ENCODE results near the gene APLP2. TPM values are rescaled to one million over a fixed set of nuclear protein-coding genes. Genes with fewer than 3 reads are reported as not detected.

Gene APLP2
- total and polyA plus RNA-seq, 2 experiments from 2014 or later: 481 to 485 TPM

DNA sequence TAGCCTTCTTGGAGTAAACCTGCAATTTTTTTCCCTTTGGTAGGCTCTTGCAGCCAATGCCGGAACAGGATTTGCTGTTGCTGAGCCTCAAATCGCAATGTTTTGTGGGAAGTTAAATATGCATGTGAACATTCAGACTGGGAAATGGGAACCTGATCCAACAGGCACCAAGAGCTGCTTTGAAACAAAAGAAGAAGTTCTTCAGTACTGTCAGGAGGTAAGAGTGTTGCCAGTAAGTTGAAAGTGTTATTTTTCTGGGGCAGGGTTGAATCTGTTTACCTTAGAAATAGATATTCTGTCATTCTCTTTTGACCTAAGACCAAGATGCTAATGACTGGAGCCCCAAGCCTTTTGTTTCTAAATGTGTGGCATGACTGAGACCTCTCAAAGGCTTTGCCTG lies 39.7 kb downstream of the APLP2 start:
- no peaks in the 10 kb centered on the region for H3K9me3 ChIP-seq (ENCODE audit: low read depth)
- H3K4me1 ChIP-seq (ENCODE audit: insufficient read depth): no peaks in the 10 kb centered on the region
- WGBS (ENCODE audit: low lambda C conversion rate, missing lambda C conversion rate): 94% methylated on average over 2 of the region's 2 CpGs
- peaks cover 17% of the 10 kb centered on the region for H4K20me1 ChIP-seq (ENCODE audit: insufficient read depth, poor library complexity, severe bottlenecking)
- H3K4me3 ChIP-seq: no peak overlapping the region
- H3K27ac ChIP-seq: no peak overlapping the region
- no peaks in the 10 kb centered on the region for H3K36me3 ChIP-seq (replicated peaks; ENCODE audit: insufficient read depth, low read depth)
- no peaks in the 10 kb centered on the region for H3K27me3 ChIP-seq
- peaks cover 77% of the 10 kb centered on the region for H3K79me2 ChIP-seq
- DNase-seq (ENCODE audit: low spot score): no peak
- TF ChIP-seq, protein P1, sequence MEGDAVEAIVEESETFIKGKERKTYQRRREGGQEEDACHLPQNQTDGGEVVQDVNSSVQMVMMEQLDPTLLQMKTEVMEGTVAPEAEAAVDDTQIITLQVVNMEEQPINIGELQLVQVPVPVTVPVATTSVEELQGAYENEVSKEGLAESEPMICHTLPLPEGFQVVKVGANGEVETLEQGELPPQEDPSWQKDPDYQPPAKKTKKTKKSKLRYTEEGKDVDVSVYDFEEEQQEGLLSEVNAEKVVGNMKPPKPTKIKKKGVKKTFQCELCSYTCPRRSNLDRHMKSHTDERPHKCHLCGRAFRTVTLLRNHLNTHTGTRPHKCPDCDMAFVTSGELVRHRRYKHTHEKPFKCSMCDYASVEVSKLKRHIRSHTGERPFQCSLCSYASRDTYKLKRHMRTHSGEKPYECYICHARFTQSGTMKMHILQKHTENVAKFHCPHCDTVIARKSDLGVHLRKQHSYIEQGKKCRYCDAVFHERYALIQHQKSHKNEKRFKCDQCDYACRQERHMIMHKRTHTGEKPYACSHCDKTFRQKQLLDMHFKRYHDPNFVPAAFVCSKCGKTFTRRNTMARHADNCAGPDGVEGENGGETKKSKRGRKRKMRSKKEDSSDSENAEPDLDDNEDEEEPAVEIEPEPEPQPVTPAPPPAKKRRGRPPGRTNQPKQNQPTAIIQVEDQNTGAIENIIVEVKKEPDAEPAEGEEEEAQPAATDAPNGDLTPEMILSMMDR (IDR thresholded peaks at IDR 0.05; ENCODE audit: poor library complexity): no peak
- TF ChIP-seq EZH2phosphoT487 (IDR thresholded peaks at IDR 0.05; ENCODE audit: low read depth, severe bottlenecking, unreplicated experiment) (no peak), EZH2 (IDR thresholded peaks at IDR 0.05; ENCODE audit: borderline replicate concordance) (no peak)
- H3K9me2 ChIP-seq (replicated peaks; ENCODE audit: insufficient read depth): no peaks in the 10 kb centered on the region
- no peak overlapping the region for H3K4me2 ChIP-seq
- no peak overlapping the region for H2AFZ ChIP-seq

DNA sequence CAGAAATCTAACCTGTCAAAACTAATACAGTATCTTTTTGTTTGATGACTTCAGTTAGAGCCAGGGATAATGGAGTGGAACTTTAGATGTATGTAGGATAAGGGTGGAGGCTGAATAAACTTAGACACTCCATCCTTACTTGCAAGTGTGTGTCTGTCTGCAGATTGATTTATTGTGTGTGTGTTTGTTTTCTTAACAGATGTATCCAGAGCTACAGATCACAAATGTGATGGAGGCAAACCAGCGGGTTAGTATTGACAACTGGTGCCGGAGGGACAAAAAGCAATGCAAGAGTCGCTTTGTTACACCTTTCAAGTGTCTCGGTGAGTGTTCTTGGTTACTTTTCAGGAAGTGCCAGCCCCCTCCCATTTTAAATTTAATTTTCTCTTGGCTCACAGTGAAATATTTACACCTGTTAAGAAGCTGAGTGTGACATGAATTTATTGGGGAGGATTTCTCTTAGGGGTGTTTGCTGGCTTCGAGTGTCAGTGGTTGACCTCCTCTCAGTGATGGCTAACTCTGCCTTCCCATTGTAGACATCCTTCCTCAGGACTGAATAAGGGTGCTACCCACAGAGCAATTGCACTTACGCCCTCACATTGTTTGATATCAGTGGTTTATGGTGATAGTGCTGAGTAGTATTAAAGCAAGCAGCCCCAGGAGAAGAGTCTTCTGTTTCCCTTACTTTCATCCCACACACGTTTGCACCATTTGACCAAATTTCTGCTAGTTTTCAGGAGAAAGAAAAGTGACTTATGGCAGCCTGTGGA lies 40.8 kb downstream of the APLP2 start:
- H3K4me1 ChIP-seq (ENCODE audit: insufficient read depth): no peaks in the 10 kb centered on the region
- H3K36me3 ChIP-seq (replicated peaks; ENCODE audit: insufficient read depth, low read depth): no peaks in the 10 kb centered on the region
- H3K4me3 ChIP-seq: no peak overlapping the region
- peaks cover 16% of the 10 kb centered on the region for H4K20me1 ChIP-seq (ENCODE audit: insufficient read depth, poor library complexity, severe bottlenecking)
- H3K27ac ChIP-seq: no peak overlapping the region
- peaks cover 71% of the 10 kb centered on the region for H3K79me2 ChIP-seq
- DNase-seq (ENCODE audit: low spot score): no peak
- H3K9me2 ChIP-seq (replicated peaks; ENCODE audit: insufficient read depth): no peaks in the 10 kb centered on the region
- 88% methylated on average over 7 of the region's 7 CpGs for WGBS (ENCODE audit: low lambda C conversion rate, missing lambda C conversion rate)
- H2AFZ ChIP-seq: no peak overlapping the region
- TF ChIP-seq EZH2 (IDR thresholded peaks at IDR 0.05; ENCODE audit: borderline replicate concordance) (no peak), EZH2phosphoT487 (IDR thresholded peaks at IDR 0.05; ENCODE audit: low read depth, severe bottlenecking, unreplicated experiment) (no peak)
- TF ChIP-seq, protein P1 (IDR thresholded peaks at IDR 0.05; ENCODE audit: poor library complexity): no peak
- H3K9me3 ChIP-seq (ENCODE audit: low read depth): no peaks in the 10 kb centered on the region
- no peaks in the 10 kb centered on the region for H3K27me3 ChIP-seq
- H3K4me2 ChIP-seq: no peak overlapping the region

DNA sequence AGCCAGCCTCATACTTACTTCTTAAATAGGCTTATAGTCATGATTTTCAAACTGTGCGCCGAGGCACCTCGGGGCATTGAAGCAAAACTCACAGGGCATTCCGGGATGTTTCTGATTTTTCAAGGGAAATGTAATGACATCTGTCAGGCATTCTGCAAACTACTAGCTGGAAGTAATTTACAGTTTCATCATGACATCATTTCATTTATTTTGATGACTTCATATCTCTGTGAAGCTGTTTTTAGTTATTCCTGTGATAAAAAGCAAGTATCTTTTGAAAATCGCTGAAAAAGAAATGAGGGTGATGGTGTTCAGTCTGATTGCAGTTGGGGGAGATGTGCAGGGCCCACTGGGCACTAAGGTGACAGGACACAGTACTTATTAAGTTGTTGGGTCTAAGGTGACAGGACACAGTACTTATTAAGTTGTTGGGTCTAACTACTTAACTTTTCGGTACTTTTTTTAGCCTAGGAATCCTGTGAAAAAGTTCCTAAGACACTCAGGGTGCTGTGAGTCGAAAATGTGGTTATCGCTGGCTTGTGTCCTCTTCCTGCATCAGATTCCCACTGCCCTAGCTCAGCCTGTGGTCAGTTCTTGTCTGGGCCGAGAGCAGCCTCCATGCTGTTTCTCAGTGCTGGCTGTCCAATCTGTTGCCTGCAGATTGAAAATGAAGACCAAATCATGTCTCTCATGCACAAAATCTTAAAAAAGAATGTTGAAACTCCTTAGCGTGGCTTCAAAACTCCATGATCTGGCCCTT lies 42.6 kb downstream of the APLP2 start:
- DNase-seq (ENCODE audit: low spot score): no peak
- TF ChIP-seq, protein P1 (IDR thresholded peaks at IDR 0.05; ENCODE audit: poor library complexity): no peak
- TF ChIP-seq EZH2phosphoT487 (IDR thresholded peaks at IDR 0.05; ENCODE audit: low read depth, severe bottlenecking, unreplicated experiment): no peak
- no peak for TF ChIP-seq EZH2 (IDR thresholded peaks at IDR 0.05; ENCODE audit: borderline replicate concordance)
- Histone ChIP-seq H2AFZ (no peak overlapping the region), H3K27ac (no peak overlapping the region), H3K4me3 (no peak overlapping the region), H3K27me3 (no peaks in the 10 kb centered on the region), H3K4me1 (ENCODE audit: insufficient read depth) (no peaks in the 10 kb centered on the region), H3K4me2 (no peak overlapping the region), H3K79me2 (peaks cover 65% of the 10 kb centered on the region), H3K36me3 (replicated peaks; ENCODE audit: insufficient read depth, low read depth) (no peaks in the 10 kb centered on the region), H4K20me1 (ENCODE audit: insufficient read depth, poor library complexity, severe bottlenecking) (peaks cover 6% of the 10 kb centered on the region), H3K9me2 (replicated peaks; ENCODE audit: insufficient read depth) (no peaks in the 10 kb centered on the region), H3K9me3 (ENCODE audit: low read depth) (no peaks in the 10 kb centered on the region)
- 95% methylated on average over 10 of the region's 10 CpGs for WGBS (ENCODE audit: low lambda C conversion rate, missing lambda C conversion rate)

Measured in hepatocyte (in vitro differentiated cells).